HUES6 (cell line): ENCODE data around the gene TUBB1.

ENCODE experiments used
- H3K27ac ChIP-seq: 2 replicates; pipeline ENCODE4 v1.7.0; 2013; ENCODE audit warnings: low read depth, mild to moderate bottlenecking, low read length, inconsistent platforms
- H3K27me3 ChIP-seq: 2 replicates; pipeline ENCODE4 v1.6.1; 2013; ENCODE audit warnings: low read length; ENCODE audit not compliant: control insufficient read depth, insufficient read depth
- H3K36me3 ChIP-seq: 2 replicates; pipeline ENCODE4 v1.6.1; 2013; ENCODE audit warnings: low read length; ENCODE audit not compliant: control insufficient read depth, insufficient read depth
- H3K4me1 ChIP-seq: 2 replicates; pipeline ENCODE4 v1.6.1; 2013; ENCODE audit warnings: low read length; ENCODE audit not compliant: control insufficient read depth, insufficient read depth
- H3K4me3 ChIP-seq: 2 replicates; pipeline ENCODE4 v1.5.1; 2013; ENCODE audit warnings: low read depth, low read length
- H3K9ac ChIP-seq: one replicate; pipeline ENCODE4 v1.6.1; 2013; ENCODE audit warnings: mild to moderate bottlenecking, low read length
- H3K9me3 ChIP-seq: 2 replicates; pipeline ENCODE4 v1.6.1; 2013; ENCODE audit warnings: low read depth, low read length; ENCODE audit not compliant: control insufficient read depth, insufficient read depth

TUBB1 gene

DNA sequence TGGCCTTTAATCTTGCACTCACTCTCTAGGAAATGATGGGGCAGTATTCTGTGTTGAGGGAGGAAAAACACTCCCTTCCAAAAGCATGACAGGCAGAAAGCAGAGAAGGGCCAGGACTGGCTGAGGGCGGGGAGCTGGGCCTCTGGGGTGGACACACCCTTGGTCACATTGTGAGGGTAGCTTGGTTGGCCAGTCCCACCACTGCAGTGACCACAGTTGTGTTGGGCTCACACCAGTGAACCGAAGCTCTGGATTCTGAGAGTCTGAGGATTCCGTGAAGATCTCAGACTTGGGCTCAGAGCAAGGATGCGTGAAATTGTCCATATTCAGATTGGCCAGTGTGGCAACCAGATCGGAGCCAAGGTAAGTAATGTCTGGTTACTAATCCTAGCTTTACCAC, at the start of gene TUBB1:
TUBB1 (plus strand) TSS at position 213 of the 400 bp plus-strand sequence; CDS start at position 307, 94 bp downstream.
- Histone ChIP-seq H3K27ac (no peak within 1 kb of the TSS), H3K9me3 (no peaks in the 10 kb centered on the region), H3K36me3 (peaks cover 10% of the 10 kb centered on the region), H3K27me3 (no peaks in the 10 kb centered on the region; the same call in 1 of the 2 replicates), H3K4me1 (peaks cover 10% of the 10 kb centered on the region; the same call in 1 of the 2 replicates), H3K4me3 (no peak within 1 kb of the TSS), H3K9ac (no peak within 1 kb of the TSS)

DNA sequence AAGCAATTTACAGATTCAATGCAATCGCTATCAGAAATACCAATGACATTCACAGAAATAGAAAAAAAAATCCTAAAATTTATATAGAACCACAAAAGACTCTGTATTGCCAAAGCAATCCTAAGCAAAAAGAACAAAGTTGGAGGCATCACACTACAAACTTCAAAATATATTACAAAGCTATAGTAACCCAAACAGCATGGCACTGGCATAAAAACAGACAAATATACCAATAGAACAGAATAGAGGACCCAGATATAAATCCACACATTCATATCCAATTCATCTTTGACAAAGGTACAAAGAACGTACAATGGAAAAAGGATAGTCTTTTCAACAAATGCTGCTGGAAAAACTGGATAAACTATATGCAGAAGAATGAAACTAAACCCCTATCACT, 49.8 kb upstream of the TUBB1 start:
- Histone ChIP-seq H3K4me3 (no peak overlapping the region), H3K36me3 (no peaks in the 10 kb centered on the region), H3K9me3 (peaks cover 6% of the 10 kb centered on the region; the same call in 1 of the 2 replicates), H3K27ac (no peak overlapping the region), H3K9ac (no peak overlapping the region), H3K4me1 (peaks cover 8% of the 10 kb centered on the region; the same call in 1 of the 2 replicates), H3K27me3 (no peaks in the 10 kb centered on the region)

DNA sequence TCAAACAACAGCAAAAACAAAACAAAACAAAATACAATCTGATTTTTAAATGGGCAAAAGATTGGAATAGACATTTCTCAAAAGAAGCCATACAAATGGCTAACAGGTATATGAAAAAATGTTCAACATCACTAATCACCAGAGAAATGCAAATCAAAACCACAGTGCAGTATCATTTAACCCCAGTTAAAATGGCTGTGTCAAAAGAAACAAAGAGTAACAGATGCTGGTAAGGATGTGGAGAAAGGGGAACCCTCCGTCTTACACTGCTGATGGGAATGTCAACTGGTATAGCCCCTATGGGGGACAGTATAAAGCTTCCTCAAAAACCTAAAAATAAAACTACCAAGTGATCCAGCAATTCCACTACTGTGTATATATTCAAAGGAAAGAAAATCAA, 49.1 kb upstream of the TUBB1 start:
- peaks cover 8% of the 10 kb centered on the region; the same call in 1 of the 2 replicates for H3K4me1 ChIP-seq
- peaks cover 6% of the 10 kb centered on the region; the same call in 1 of the 2 replicates for H3K9me3 ChIP-seq
- no peaks in the 10 kb centered on the region for H3K36me3 ChIP-seq
- H3K4me3 ChIP-seq, result no peak overlapping the region
- no peak overlapping the region for H3K9ac ChIP-seq
- no peak overlapping the region for H3K27ac ChIP-seq
- H3K27me3 ChIP-seq, result no peaks in the 10 kb centered on the region

DNA sequence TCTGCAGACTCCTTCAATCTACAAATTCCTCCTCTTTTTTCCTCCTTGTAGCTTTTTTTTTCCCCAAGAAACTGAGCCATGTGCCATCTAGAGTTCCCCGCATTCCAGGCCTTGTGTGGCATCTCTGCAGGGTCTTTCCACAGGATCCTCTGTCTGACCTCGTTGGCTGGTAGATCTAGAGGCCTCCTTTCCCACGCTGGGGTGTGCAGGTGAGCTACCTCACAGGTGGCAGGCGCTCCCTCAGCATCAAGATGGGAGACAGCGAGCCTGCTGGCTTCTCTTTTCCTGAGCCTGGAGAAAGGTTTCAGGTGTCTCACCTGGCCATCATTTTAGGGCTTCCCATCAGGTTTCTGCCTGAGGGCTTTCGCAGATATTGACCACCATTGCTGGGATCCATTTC, 47.8 kb upstream of the TUBB1 start:
- H3K27me3 ChIP-seq, result no peaks in the 10 kb centered on the region
- 0 out of 2 replicates have a peak, but pooled peaks cover 4% of the 10 kb centered on the region for H3K4me1 ChIP-seq
- H3K9ac ChIP-seq, result no peak overlapping the region
- peaks cover 6% of the 10 kb centered on the region; the same call in 1 of the 2 replicates for H3K9me3 ChIP-seq
- no peaks in the 10 kb centered on the region for H3K36me3 ChIP-seq
- H3K27ac ChIP-seq, result no peak overlapping the region
- no peak overlapping the region for H3K4me3 ChIP-seq

DNA sequence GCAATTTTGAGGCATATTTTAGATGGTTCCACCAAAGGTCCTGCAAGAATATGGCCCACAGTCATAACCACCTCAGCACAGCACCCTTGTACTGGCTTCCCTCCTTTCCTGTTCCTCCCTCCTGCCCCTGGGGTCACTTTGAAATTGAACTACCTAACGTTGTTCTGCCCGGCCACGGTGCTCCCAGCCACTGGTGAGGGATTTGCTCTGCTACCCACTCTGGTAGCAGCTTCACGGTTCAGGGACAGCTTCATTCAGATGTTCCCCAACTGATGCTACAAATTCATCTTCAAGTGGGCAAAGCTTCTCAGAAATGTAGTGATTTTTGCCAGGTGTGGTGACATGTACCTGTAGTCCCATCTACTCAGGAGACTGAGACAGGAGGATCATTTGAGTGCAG, 46.0 kb upstream of the TUBB1 start:
- no peaks in the 10 kb centered on the region for H3K36me3 ChIP-seq
- H3K4me1 ChIP-seq, result peaks cover 4% of the 10 kb centered on the region
- no peaks in the 10 kb centered on the region for H3K27me3 ChIP-seq
- H3K9ac ChIP-seq, result no peak overlapping the region
- no peak overlapping the region for H3K4me3 ChIP-seq
- H3K27ac ChIP-seq, result no peak overlapping the region
- H3K9me3 ChIP-seq, result peaks cover 6% of the 10 kb centered on the region; the same call in 1 of the 2 replicates

DNA sequence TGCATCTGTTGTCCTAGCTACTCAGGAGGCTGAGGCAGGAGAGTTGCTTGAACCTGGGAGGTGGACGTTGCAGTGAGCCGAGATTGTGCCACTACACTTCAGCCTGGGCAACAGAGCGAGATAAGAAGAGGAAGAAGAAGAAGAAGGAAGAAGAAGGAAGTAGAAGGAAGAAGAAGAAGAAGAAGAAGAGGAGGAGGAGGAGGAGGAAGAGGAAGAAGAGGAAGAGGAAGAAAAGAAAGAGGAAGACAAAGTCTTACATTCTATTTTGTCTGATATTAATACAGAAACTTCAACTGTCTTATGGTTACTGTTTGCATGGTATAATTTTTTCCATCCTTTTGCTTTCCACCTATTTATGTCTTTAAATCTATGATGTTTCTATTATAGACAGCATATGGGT, 45.4 kb upstream of the TUBB1 start:
- H3K9me3 ChIP-seq, result peaks cover 6% of the 10 kb centered on the region; the same call in 1 of the 2 replicates
- H3K27ac ChIP-seq, result no peak overlapping the region
- no peaks in the 10 kb centered on the region for H3K36me3 ChIP-seq
- peaks cover 9% of the 10 kb centered on the region for H3K4me1 ChIP-seq
- H3K27me3 ChIP-seq, result no peaks in the 10 kb centered on the region
- H3K4me3 ChIP-seq, result no peak overlapping the region
- no peak overlapping the region for H3K9ac ChIP-seq

DNA sequence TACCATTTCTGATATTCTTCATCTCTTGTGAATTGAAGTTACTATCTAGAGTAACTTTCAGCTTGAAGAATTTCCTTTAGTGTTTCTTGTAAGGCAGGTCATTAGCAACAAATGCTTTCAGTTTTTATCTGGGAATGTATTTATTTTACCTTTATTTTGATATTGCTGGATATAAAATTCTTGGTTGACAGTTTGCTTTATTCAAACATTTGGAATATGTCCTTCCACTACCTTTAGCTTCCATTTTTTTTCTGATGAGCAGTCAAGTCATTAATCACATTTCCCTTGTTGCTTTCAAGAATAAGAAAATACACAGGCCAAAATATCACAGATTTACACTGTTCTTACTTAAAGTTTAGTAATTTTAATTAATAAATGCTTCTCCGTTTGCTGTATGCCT, 43.9 kb upstream of the TUBB1 start:
- H3K9me3 ChIP-seq, result no peaks in the 10 kb centered on the region
- H3K36me3 ChIP-seq, result no peaks in the 10 kb centered on the region
- H3K27me3 ChIP-seq, result no peaks in the 10 kb centered on the region
- peaks cover 9% of the 10 kb centered on the region for H3K4me1 ChIP-seq
- H3K9ac ChIP-seq, result no peak overlapping the region
- H3K4me3 ChIP-seq, result no peak overlapping the region
- no peak overlapping the region for H3K27ac ChIP-seq

DNA sequence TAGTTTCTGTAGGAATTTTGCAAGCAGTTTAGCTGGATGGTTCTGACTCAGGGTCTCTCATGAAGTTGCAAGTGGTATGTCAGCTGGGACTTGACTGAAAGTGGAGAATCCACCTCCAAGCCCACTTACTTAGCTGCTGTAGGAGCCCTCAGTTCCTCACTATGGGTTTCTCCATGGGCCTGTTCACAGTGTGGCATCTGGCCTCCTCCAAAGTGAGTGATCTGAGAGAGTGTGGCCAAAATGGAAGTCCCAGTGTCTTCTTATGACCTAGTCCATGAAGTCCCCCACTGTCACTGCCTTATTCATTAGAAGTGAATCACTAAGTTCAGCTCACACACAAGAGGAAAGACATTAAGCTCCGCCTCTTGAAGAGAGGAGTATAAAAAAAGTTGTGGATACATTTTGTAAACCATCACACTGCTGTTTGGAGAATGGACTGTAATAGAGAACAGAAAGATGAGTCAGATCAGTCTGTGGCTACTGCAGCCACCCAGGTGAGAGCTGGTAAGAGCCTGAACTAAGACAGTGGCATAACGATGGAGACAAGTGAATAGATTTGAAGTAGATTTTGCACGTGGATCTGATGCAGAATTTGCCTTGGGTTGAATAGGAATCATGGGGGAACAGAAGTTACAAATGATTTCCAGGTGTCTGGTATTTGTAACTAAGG, 43.0 kb upstream of the TUBB1 start:
- no peak overlapping the region for H3K4me3 ChIP-seq
- H3K36me3 ChIP-seq, result no peaks in the 10 kb centered on the region
- no peak overlapping the region for H3K9ac ChIP-seq
- H3K4me1 ChIP-seq, result peaks cover 9% of the 10 kb centered on the region
- H3K27me3 ChIP-seq, result no peaks in the 10 kb centered on the region
- H3K9me3 ChIP-seq, result no peaks in the 10 kb centered on the region
- H3K27ac ChIP-seq, result no peak overlapping the region

- no peak overlapping the region for H3K27ac ChIP-seq
These were observed 40.7 kb upstream of the TUBB1 start for GRCh38 chr20:58978351-58979190.

GRCh38 chr20:58980711-58981627, 38.3 kb upstream of the TUBB1 start, which contains the start of gene NELFCD:
Gene NELFCD, plus strand, starts transcription at chr20:58981256. Its CDS starts 54 bp downstream, at chr20:58981310.
- Histone ChIP-seq H3K4me3 (peak within 1 kb of the TSS; percentile 74), H3K4me1 (peaks cover 26% of the 10 kb centered on the region), H3K9ac (peak within 1 kb of the TSS; percentile 95), H3K27me3 (no peaks in the 10 kb centered on the region), H3K36me3 (peaks cover 4% of the 10 kb centered on the region; the same call in 1 of the 2 replicates), H3K27ac (no peak within 1 kb of the TSS), H3K9me3 (no peaks in the 10 kb centered on the region)

More at GRCh38 chr20:58978351-58979190, 40.7 kb upstream of the TUBB1 start:
- Histone ChIP-seq H3K4me1 (peaks cover 14% of the 10 kb centered on the region), H3K4me3 (no peak overlapping the region), H3K9ac (no peak overlapping the region), H3K36me3 (no peaks in the 10 kb centered on the region), H3K27me3 (no peaks in the 10 kb centered on the region), H3K9me3 (no peaks in the 10 kb centered on the region)
